H9 (cell line): ENCODE data around the gene ANKRD42. TPM values are rescaled to one million over a fixed set of nuclear protein-coding genes. Genes with fewer than 3 reads are reported as not detected.

Experiments used
- DNase-seq: peaks from one replicate; pipeline ENCODE4 v3.0.0-alpha.2; 2017
- H2AFZ ChIP-seq: one replicate; pipeline ENCODE4 v1.6.1; 2013; ENCODE audit warnings: mild to moderate bottlenecking, low read length, control low read depth, moderate library complexity
- H2AK5ac ChIP-seq: 2 replicates; pipeline ENCODE4 v1.6.1; 2013; ENCODE audit warnings: low read length, control low read depth, mixed read lengths; ENCODE audit not compliant: insufficient read length
- H2BK120ac ChIP-seq: one replicate; pipeline ENCODE4 v1.6.1; 2013; ENCODE audit warnings: low read depth, mild to moderate bottlenecking, low read length, control low read depth, inconsistent platforms; ENCODE audit not compliant: poor library complexity, severe bottlenecking
- H2BK12ac ChIP-seq: 2 replicates; pipeline ENCODE4 v1.6.1; 2013; ENCODE audit warnings: low read length, control low read depth, mixed read lengths, low read depth; ENCODE audit not compliant: insufficient read length
- H2BK15ac ChIP-seq: 2 replicates; pipeline ENCODE4 v1.6.1; 2013; ENCODE audit warnings: low read depth, low read length, control low read depth
- H2BK20ac ChIP-seq: one replicate; pipeline ENCODE4 v1.6.1; 2013; ENCODE audit warnings: low read depth, mild to moderate bottlenecking, low read length, control low read depth, inconsistent platforms; ENCODE audit not compliant: poor library complexity, severe bottlenecking
- H2BK5ac ChIP-seq: 2 replicates; pipeline ENCODE4 v1.6.1; 2013; ENCODE audit warnings: low read length, control low read depth, mixed read lengths; ENCODE audit not compliant: insufficient read length
- H3K14ac ChIP-seq: 2 replicates; pipeline ENCODE4 v1.6.1; 2013; ENCODE audit warnings: low read length, control low read depth; ENCODE audit not compliant: insufficient read depth
- H3K18ac ChIP-seq: 2 replicates; pipeline ENCODE4 v1.6.1; 2013; ENCODE audit warnings: low read depth, mild to moderate bottlenecking, mixed read lengths, low read length, control low read depth; ENCODE audit not compliant: insufficient read length
- H3K23ac ChIP-seq: 2 replicates; pipeline ENCODE4 v1.6.1; 2013; ENCODE audit warnings: low read length, control low read depth, mixed read lengths, low read depth; ENCODE audit not compliant: insufficient read length
- H3K23me2 ChIP-seq: 2 replicates; pipeline ENCODE4 v1.6.1; 2013; ENCODE audit warnings: low read depth, mild to moderate bottlenecking, mixed read lengths, low read length, control low read depth; ENCODE audit not compliant: insufficient read length, poor library complexity, severe bottlenecking
- H3K27ac ChIP-seq: 2 replicates; pipeline ENCODE4 v1.5.1; 2013; ENCODE audit warnings: low read length, control low read depth, mixed read lengths, low read depth; ENCODE audit not compliant: insufficient read length
- H3K27me3 ChIP-seq: 2 replicates; pipeline ENCODE4 v1.6.1; 2013; ENCODE audit warnings: low read length, control low read depth, inconsistent platforms; ENCODE audit not compliant: insufficient read depth
- H3K4ac ChIP-seq: 2 replicates; pipeline ENCODE4 v1.6.1; 2013; ENCODE audit warnings: low read depth, mild to moderate bottlenecking, control low read depth, inconsistent platforms, low read length, moderate library complexity
- H3K4me1 ChIP-seq: 2 replicates; pipeline ENCODE4 v1.6.1; 2013; ENCODE audit warnings: low read length, control low read depth, inconsistent platforms; ENCODE audit not compliant: insufficient read depth
- H3K4me2 ChIP-seq: 2 replicates; pipeline ENCODE4 v1.6.1; 2013; ENCODE audit warnings: low read length, control low read depth, mixed read lengths; ENCODE audit not compliant: insufficient read length, insufficient read depth
- H3K56ac ChIP-seq: 2 replicates; pipeline ENCODE4 v1.6.1; 2013; ENCODE audit warnings: low read depth, mild to moderate bottlenecking, mixed read lengths, low read length, control low read depth; ENCODE audit not compliant: insufficient read length
- H3K79me1 ChIP-seq: 2 replicates; pipeline ENCODE4 v1.6.1; 2013; ENCODE audit warnings: low read depth, mild to moderate bottlenecking, moderate library complexity, low read length, control low read depth, inconsistent platforms; ENCODE audit not compliant: insufficient read depth, poor library complexity, severe bottlenecking
- H3K79me2 ChIP-seq: 2 replicates; pipeline ENCODE4 v1.6.1; 2013; ENCODE audit warnings: low read length, control low read depth, inconsistent platforms; ENCODE audit not compliant: insufficient read depth
- H3K9ac ChIP-seq: 2 replicates; pipeline ENCODE4 v1.6.1; 2013; ENCODE audit warnings: low read length, control low read depth, mixed read lengths; ENCODE audit not compliant: insufficient read length; ENCODE audit errors: extremely low read depth
- H3K9me3 ChIP-seq: one replicate; pipeline ENCODE4 v1.6.1; 2013; ENCODE audit warnings: low read depth, low read length, inconsistent platforms; ENCODE audit not compliant: control insufficient read depth
- H3T11ph ChIP-seq: one replicate; pipeline ENCODE4 v1.6.1; 2013; ENCODE audit warnings: mild to moderate bottlenecking, low read length, control low read depth, inconsistent platforms
- H4K20me1 ChIP-seq: one replicate; pipeline ENCODE4 v1.6.1; 2013; ENCODE audit not compliant: control insufficient read depth, insufficient read length, insufficient read depth
- H4K5ac ChIP-seq: 2 replicates; pipeline ENCODE4 v1.6.1; 2013; ENCODE audit warnings: low read depth, mild to moderate bottlenecking, mixed read lengths, low read length, control low read depth; ENCODE audit not compliant: insufficient read length
- H4K8ac ChIP-seq: replicated peaks from 2 replicates; pipeline ENCODE4 v1.6.1; 2013; ENCODE audit warnings: low read length, control low read depth, mixed read lengths, low read depth; ENCODE audit not compliant: insufficient read length
- H4K91ac ChIP-seq: 2 replicates; pipeline ENCODE4 v1.6.1; 2013; ENCODE audit warnings: low read depth, mild to moderate bottlenecking, moderate library complexity, mixed read lengths, low read length, control low read depth; ENCODE audit not compliant: insufficient read length
- H3K27ac Mint-ChIP-seq, 3 experiments: 2 replicates in 2 of 3; 3 replicates in 1 of 3; pipeline ENCODE4 v1.8.0; 2020 to 2021; ENCODE audit warnings: mixed read lengths in 3 of 3, mild to moderate bottlenecking in 1 of 3, moderate library complexity in 1 of 3
- H3K27me3 Mint-ChIP-seq: 2 replicates; pipeline ENCODE4 v1.8.0; 2021; ENCODE audit warnings: low read depth, mild to moderate bottlenecking, moderate library complexity, mixed read lengths
- H3K36me3 Mint-ChIP-seq, 3 experiments: 2 replicates in 2 of 3; 3 replicates in 1 of 3; pipeline ENCODE4 v1.8.0; 2020 to 2021; ENCODE audit warnings: low read depth in 3 of 3, mixed read lengths in 3 of 3; ENCODE audit not compliant: insufficient read depth in 1 of 3
- H3K4me1 Mint-ChIP-seq, 2 experiments: 2 replicates each; pipeline ENCODE4 v1.8.0; 2020; ENCODE audit warnings: mixed read lengths in 2 of 2
- H3K4me3 Mint-ChIP-seq, 2 experiments: 2 replicates in 1 of 2; 3 replicates in 1 of 2; pipeline ENCODE4 v1.8.0; 2020 to 2021; ENCODE audit warnings: mild to moderate bottlenecking in 2 of 2, mixed read lengths in 2 of 2, moderate library complexity in 1 of 2
- H3K9me3 Mint-ChIP-seq, 2 experiments: 2 replicates in 1 of 2; 3 replicates in 1 of 2; pipeline ENCODE4 v1.8.0; 2020; ENCODE audit warnings: mild to moderate bottlenecking in 2 of 2, mixed read lengths in 2 of 2, moderate library complexity in 1 of 2
- CTCF ChIP-seq: fragments of 200-600 bp; sonication (generic); conservative IDR thresholded peaks from 3 replicates; pipeline ENCODE4 v1.8.0; 2021; ENCODE audit warnings: antibody characterized with exemption, mild to moderate bottlenecking
- WGBS: extraction: QIAGEN DNeasy Blood & Tissue Kit; methylation state at CpG from one replicate; pipeline ENCODE4 v1.1.7; 2013; ENCODE audit warnings: missing lambda C conversion rate, low lambda C conversion rate, mixed read lengths; ENCODE audit not compliant: insufficient read length; ENCODE audit errors: extremely low coverage; 5-methylcytosine and 5-hydroxymethylcytosine counted together
- total RNA-seq: library from RNA; stranded (reverse); gene quantifications from 2 replicates; pipeline ENCODE4 v1.2.1, GENCODE V29; 2021

The ANKRD42 gene
- total RNA-seq, 1 experiment from 2014 or later: 4.9 TPM

GRCh38 chr11:83191491-83191890, 2.0 kb upstream of the ANKRD42 start:
- Histone ChIP-seq H4K20me1 (no peaks in the 10 kb centered on the region), H3K79me2 (peaks cover 7% of the 10 kb centered on the region; the same call in 1 of the 2 replicates), H2BK12ac (no peak overlapping the region), H3K18ac (no peak overlapping the region), H3K56ac (no peak overlapping the region), H3K9ac (no peak overlapping the region), H4K5ac (no peak overlapping the region), H2AK5ac (no peak overlapping the region), H3K23me2 (peaks cover 19% of the 10 kb centered on the region), H4K91ac (no peak overlapping the region), H2AFZ (no peak overlapping the region), H3K79me1 (no peaks in the 10 kb centered on the region), H2BK5ac (no peak overlapping the region), H2BK15ac (no peak overlapping the region), H3T11ph (no peak overlapping the region), H3K23ac (no peak overlapping the region), H3K4ac (no peak overlapping the region), H3K27ac (no peak overlapping the region), H4K8ac (no peak overlapping the region), H3K27me3 (no peaks in the 10 kb centered on the region; the same call in 1 of the 2 replicates), H2BK120ac (no peak overlapping the region), H2BK20ac (no peak overlapping the region), H3K14ac (no peak overlapping the region), H3K9me3 (no peaks in the 10 kb centered on the region), H3K4me1 (no peaks in the 10 kb centered on the region), H3K4me2 (no peak overlapping the region)
- 0 out of 7 replicates have a peak overlapping the region, but pooled peaks of 1 of the 3 experiments have one; percentile 35 for H3K27ac Mint-ChIP-seq
- no CpG with 5 or more reads among the region's 5 CpGs for WGBS
- H3K4me3 Mint-ChIP-seq: peak overlapping the region; percentile 4 to 15; a peak in 1 of 5 replicates
- peaks cover 5 to 45% (median 36%) of the 10 kb centered on the region in 3 experiments; a peak in 5 of 7 replicates for H3K36me3 Mint-ChIP-seq
- peaks cover 2% of the 10 kb centered on the region for H3K27me3 Mint-ChIP-seq
- no peak for TF ChIP-seq CTCF
- DNase-seq: no peak
- H3K9me3 Mint-ChIP-seq: no peaks in the 10 kb centered on the region
- peaks cover 13% of the 10 kb centered on the region in 2 experiments for H3K4me1 Mint-ChIP-seq
